ENCODE results near the gene PLA2G5.

The PLA2G5 gene

DNA sequence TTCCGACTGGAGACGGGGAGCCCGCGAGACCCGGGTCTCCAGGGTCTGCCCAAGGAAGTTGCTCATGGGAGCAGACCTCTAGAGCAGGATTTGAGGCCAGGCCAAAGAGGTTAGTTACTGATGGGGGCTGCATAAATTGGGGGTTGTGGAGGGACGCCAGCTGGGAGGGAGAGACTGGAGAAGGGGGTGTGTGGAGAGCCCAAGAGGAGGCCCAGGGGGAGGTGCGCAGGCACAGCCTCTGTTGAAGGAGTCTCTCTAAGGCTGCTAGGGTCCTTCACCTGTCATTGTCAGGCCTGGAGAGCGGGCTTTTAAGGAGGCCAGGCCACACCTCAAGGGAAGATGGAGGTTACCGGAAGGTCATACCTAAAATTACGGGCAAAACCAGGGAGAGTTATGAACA lies 363 bp downstream of the PLA2G5 start:
- no peak for DNase-seq

DNA sequence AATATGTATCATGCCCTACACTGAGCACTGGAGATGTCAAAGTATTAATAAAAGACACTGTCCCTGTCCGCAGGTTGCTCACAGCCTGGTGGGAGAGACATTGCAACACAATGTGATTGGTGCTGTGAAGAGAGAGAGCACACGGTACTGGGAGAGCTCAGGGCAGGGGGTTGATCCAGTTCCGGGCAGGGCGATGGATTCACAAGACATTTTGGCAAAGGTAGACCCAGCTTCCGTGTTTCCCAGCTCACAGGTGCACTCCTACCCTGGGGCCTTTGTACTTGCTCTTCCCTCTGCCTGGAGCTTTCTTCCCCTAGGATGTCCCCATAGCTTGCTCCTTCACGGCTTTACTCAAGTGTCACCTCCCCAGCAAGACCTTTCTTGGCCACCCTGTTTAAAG lies 1.4 kb downstream of the PLA2G5 start:
- DNase-seq: no peak

DNA sequence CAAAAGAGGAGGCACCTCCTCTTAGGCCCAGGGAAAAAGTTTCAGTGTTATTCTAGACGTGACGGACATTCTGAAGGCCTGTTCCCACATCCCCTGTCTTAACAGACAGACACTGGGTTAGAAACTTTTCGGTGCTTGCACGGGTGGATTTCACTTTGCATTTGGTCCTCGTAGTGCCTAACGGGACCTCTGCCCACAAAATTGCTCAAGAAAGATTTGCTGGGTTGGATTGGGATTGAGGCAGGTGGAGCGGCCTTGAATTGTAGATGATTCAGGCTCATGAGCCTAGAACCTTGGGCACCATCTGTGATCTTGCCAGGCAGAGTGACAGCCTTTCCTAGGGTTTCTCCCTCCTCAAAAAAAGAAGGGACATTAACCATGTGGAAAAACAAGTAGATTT lies 2.8 kb downstream of the PLA2G5 start:
- no peak for DNase-seq

DNA sequence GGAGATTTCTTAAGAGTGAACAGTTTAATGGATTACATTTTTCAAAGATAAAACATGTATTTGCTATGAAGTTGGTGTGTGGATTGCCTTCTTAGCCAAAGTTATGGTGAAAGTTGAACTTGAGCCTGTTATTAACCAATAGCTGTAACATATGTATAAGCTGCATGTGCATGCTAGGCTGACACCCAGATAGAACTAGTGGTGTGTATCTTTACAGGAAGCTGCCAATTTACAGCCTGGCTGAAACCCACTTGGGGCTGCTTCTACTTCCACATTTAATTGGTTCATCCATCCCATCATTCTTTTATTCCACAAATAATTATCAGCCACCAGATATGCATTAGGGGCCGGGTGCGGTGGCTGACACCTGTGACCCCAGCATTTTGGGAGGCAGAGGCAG lies 3.3 kb downstream of the PLA2G5 start:
- no peak for DNase-seq

DNA sequence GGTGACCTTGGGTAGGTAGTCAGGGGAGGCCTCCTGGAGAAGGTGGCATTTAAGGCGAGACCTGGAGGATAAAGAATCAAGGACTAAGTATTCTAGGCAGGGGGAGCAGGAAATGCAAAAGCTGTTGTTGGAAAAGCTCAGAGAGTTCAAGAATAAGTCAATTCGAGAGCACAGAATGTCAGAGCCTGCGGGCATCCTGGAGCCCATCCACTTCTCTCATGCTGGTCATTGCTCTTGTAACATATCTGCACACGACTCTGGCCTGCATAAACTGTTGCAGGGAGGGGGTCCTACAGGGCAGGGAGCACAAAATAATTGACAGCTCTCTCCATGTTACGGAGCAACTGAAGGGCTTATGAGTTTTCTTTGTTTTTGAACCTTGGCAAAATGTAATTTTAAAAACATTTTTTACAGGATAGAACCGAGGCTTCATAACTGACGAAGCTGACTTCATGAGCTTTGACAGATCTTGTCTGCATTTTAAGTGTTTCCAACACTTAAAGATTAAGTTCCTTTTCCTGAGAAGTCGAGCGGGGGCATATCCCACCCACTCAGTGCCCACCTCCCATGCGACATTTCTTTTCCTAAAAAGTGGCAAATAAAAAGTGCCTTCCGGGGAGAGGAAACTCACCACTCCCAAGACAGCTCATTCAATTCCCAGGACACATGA lies 4.2 kb downstream of the PLA2G5 start:
- no peak for DNase-seq

DNA sequence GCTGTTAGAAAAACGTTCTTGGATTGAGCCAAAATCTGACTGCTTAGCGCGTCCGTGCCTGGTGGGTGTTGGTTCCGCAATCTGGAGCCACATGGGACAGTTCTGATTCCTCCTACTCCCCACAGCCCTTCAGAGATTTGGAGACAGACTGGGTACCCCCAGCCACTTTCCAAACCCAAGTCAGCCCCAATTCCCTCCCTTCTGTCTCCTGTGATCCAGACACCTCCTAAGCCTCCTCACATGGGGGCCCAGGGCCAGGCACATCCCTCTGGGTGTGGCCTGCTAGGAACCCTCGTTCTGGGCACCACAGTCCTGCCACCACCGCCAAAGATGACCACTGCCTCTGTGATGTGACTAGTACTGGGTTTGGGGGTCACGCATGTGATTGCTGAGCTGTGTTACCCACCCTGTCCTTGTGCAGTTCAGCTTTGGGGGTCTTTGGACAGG lies 4.8 kb downstream of the PLA2G5 start:
- DNase-seq: no peak

DNA sequence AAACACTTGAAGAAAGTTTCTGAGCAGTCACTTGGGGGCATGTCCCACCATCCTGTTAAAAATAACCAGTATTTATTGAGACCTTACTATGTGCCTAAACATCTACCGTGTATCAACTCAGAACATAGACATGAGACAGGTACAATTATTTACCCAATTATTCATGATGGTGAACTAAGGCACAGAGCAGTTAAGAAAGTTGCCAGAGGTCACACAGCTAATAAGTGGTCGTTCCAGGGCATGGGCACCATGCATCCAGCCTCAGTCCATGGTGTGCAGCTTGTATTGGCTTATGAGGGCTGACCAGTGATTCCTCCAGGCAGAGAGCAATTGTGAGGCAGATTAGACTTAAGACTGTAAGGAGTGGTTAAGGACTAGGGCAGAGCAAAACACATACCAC lies 5.4 kb downstream of the PLA2G5 start:
- DNase-seq: no peak

DNA sequence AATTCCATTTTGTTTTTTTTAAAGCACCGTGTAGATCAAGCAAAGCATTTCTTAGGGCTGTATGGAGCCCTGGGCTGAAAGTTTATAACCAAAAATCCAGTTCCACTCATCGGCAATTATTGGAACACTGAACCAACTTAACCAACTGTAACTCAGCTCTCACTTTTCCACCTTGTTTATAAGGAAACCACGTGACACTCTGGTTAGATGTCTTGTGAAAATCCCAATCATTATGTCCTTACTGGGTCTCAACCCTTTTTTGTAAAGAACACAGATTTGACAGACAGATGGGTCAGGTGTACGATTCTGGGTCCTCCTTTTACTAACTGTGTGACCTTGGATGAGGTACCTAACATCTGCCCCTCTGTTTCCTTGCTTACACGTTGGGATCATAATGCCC lies 6.2 kb downstream of the PLA2G5 start:
- no peak for DNase-seq

DNA sequence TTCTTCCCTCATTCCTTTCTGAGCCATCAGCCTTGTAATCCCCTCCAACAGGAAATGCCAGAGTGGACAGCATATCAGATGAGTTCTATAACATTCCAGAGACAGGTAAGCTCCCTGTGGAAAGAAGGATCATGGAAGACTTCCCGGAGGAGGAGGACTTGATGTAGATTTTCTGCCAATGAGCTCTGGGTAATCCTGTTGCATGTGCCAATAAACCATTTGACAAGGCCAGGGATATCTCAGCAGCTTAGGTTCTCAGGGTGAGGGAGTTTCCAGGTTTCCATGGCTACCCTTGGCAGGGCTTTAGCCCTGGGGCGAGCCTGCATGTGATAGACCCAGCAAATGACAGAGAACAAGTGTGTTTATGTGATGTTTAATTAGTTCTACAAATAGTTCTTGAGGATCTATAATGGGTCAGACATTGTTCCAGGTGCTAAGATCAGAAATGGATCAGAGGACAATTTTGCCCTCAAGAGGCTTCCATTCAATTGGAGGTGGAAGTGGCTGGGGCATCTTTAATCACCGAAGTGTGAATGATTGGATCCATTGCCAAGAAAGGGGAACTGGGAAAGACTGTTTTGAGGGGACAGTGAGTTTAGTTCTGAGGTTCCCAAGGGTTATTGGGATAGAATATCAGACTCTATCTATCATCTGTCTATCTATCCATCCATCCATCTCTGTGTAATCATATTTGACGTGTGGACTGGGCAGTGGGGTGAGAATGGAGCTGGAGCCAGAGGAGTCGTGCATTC lies 6.9 kb downstream of the PLA2G5 start:
- DNase-seq: no peak

DNA sequence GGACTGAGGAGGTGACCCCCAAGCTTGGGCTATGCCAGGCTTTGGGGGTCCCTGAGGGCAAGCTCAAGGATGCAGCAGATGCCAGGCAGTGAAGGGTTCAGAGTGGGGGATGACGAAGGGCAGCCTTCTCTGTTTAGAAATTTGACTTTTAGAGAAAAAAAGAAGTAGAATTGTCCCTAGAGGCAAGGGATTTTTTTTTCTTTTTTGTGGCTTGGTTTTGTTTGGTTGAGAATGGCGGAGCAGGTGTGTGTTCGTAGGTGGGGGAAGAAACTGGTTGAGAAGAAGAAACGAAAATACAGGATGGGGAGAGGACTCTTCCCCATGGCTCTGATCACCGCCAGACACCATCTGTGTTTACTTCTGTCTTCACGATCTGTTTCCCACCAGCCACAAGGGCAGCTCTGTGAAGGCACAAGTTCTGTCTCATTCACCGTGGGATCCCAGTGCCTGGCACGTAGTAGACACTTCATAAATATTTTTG lies 8.2 kb downstream of the PLA2G5 start:
- no peak for DNase-seq

DNA sequence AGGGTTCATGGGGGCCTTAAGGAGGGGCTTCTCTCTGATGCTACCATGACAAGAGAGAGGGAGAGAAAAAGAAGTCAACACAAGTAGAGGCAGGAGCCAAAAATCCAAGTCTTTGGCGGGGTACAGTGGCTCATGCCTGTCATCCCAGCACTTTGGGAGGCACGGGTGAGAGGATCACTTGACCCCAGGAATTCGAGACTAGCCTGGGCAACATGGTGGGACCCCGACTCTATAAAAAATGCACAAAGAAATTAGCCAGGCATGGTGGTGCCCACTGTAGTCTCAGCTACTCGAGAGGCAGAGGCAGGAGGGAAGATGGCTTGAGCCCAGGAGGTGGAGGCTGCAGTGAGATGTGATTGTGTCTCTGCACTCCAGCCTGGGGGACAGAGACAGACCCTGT lies 8.7 kb downstream of the PLA2G5 start:
- DNase-seq: no peak

DNA sequence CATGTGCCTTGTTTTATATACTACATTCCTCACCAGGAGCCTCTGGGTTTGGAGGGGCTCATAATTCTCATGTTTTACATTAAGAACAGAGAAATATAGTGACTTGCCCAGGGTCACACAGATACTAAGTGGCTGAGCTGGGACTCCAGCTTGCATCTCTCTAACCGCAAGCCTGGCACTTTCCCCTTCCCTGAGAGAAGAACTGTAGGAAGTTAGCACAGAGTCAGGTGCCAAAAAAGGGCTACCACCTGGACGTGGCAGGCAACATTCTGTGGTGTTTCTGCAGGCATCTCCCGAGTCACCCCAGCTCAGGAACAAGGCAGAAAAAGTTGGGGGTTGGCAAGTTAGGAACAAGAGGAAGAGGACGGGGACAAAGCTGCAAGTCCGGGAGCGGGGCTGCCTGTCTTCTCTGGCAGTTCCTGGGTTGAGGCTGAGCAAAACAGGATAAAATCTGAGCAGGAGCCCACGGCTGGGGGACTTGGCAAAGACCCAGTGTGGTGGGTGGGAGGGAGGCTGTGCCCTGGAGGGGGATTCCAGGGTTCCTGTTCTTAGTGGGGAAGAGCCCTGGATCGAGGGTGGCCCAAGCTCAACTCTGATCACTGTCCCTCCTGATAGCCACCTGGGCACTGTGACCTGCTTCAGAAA lies 9.8 kb downstream of the PLA2G5 start:
- DNase-seq: no peak

DNA sequence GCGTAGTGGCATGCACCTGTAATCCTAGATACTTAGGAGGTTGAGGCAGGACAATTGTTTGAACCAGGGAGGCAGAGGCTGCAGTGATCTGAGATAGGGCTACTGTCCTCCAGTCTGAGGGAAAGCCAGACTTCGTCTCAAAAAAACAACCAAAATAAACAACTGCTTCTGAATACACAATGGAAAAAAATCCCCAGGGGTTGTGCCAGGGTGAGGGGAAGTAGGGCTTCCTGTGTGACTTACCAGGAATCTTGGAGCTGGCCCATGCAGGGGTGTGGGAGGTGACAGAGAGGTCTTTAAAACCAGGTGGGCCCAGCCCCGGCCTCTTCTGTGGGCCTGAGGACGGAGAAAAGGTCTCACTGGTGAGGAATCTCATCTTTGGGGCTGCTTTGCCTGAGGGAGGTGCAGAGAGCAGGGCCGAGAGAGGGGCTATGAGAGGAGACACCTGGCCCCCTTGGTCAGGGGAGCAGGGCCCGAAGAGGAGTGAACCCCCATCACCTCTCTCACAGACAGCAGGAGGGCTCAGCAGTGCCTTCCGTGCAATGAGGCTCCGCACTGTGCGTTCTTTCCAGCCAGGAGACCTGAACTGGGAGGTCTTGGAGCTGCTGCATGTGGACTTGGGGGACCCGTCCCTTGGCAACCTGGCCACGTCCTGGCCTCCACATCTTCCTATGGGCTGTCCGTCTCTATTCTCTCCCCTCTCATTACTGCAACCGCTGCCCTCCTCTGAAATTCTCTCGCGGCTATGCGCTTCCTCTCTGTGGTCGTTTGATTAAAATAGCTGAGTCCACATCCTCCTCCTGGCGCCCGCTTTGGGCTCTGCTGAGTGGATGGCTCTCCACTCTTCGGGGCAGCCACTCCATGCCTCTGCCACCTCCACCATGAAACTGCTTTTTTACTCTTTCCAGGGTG lies 10.7 kb downstream of the PLA2G5 start:
- DNase-seq: no peak

DNA sequence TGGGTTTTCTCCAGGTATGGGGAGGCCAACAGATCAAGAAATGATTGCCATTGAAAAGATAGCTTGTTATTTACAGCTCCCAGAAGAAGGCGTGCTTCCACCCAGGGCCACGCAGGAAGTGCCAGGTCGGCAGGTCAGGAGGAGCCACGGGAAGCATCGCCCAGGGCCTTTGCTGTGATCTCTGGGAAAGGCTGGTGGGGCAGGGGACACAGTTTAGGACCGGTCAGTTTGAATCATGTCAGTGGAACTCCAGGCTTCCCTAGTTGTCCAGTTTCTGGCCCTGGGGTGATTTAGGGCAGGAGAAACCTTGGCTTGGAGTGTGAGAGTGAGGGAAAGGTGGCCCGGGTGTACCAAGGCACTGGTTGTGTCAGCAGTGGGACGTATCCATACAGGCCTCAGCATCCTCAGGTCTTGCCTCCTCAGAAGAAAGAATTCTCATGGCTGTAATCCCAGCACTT lies 11.4 kb downstream of the PLA2G5 start:
- DNase-seq: no peak

DNA sequence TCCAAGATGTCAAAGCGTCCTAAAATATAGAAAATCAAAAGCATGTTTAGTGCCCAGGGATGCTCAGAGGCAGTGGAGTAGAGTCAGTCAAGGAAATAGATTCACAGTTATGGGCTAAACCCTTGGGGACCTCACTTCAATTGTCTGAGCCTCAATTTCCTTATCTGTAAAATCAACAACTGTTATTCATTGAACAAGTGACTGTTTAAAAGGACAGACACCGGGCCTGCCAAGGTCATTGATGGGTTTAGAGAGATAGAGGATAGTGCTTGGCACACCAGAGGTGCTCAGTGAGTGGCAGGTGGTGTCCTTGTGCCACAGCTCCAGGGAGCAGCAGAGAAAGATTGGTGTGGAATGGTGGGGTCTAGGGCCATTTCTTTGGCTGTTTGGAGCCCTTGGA lies 12.8 kb downstream of the PLA2G5 start:
- DNase-seq: no peak

DNA sequence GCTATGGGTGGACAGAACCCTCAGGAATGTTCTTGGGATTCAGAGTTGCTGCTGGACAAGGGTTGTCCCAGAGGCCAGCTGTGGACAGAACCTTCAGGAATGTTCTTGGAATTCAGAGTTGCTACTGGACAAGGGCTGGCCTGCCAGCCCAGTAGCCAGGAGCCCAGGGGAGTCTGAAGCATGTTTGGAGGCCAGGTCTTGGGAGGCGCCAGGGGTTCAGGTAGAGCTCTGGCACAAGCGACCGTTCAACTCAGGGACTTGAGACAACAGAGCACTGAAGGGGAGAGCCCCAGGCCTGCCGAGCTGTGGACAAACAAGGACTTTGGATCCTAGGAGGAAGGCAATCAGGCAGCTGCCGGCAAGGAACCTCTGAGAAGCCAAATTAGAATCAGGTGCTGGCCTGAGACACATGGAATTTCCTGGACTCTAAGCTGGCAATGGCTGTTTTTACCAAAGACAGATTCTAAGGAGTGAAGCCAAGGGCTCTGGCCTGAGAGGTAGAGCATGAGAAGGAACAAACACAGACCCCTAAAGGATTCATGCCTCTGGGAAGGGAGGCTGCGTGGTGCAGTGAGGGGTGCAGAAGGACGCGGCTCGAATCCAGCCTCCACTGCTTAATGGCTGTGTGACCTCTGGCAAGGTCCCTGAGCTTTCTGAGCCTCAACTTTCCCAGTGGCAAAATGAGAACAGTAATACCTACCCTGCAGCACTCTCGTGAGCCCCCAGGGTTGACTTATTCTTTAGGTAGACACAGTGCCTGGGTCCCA lies 13.4 kb downstream of the PLA2G5 start:
- DNase-seq: no peak

DNA sequence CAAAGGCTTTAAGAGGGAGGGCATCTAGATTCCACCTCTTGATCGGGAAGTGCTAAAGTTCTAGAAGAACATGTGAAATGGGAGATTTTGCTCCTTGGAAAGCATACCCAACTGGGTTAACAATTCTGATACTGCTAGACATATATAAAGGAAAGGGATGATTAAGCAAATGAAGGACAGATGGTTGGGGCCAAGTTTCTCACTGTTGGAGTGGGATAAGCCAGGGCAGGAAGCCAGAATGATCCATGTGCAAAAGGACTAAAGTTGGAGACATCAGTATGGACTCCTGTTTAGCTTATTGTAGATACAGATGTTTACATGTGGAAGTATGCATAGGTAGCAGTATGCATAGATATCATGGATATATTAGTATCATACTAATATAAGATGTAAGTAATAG lies 16.8 kb downstream of the PLA2G5 start:
- no peak for DNase-seq

DNA sequence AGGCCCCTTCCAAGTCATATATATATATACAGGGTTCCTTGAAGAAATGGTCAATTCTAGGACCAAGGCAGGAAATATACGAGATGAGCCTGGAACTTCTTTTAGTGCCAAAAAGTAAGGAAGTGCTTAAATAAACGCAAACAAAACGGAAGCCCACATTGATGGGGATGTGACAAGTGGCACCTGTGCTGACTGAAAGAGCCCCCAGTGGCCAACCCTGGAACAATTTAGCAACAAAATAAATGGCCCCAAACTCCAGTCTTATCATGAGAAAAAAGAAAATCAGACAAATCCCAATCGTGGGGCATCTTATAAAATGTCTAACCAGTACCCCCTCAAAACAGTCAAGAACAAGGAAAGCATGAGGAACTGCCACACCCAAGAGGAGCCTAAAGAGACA lies 17.7 kb downstream of the PLA2G5 start:
- no peak for DNase-seq

DNA sequence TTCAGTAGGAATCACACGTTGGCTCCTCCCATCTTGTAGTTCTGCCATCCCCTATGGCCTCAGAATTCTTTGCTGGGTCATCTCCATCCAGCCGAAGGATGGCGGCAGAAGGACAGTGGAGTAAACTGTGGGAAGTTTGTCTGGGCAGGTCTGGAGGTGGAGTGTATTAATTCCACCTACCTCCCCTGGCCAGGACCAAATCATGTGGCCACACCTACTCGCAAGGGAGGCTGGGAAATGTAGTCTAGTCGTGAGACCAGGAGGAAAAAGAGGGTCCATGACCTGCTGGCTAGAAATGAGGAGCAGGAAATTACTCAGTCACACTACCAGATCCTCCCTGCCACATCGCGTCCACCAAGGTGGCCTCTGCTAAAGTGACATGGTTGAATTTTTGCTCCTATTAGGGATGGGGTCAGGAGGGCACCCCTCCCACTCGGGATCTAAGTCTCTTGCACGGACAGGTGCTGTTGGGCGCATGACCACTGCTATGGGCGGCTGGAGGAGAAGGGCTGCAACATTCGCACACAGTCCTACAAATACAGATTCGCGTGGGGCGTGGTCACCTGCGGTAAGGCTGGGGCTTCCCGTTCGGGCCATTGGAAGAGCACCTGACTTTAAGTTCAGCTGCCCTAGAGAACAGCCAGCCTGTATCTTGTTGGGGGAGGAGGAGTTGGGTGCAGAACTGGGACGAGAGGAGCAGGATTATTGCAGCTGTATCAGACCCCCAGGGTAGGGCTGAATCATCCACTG lies 19.5 kb downstream of the PLA2G5 start:
- DNase-seq: no peak

DNA sequence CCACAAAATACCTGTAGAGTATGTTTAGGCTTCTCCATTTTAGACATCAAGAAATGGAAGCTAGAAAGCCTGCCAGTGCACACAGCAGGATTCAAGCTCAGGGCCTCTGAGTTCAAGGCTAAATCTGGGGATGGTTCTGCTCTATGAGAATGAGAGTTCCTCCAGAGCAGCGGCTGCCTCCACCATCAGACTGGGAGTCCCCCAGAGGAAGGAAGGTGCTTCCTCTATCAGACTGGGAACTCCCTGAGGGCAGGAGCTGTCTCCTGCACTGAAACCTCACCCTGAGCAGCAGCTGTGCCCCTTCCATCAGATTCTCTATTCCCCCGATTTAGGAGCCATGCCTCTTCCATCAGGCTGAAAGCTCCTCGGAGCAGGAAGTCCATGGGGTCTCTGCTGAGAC lies 20.1 kb downstream of the PLA2G5 start:
- no peak for DNase-seq

DNA sequence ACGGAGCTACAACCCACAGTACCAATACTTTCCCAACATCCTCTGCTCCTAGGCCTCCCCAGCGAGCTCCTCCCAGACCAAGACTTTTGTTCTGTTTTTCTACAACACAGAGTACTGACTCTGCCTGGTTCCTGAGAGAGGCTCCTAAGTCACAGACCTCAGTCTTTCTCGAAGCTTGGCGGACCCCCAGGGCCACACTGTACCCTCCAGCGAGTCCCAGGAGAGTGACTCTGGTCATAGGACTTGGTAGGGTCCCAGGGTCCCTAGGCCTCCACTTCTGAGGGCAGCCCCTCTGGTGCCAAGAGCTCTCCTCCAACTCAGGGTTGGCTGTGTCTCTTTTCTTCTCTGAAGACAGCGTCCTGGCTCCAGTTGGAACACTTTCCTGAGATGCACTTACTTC lies 20.6 kb downstream of the PLA2G5 start:
- no peak for DNase-seq
